GM08714 (cell line): ENCODE results near the gene HOXB1.
A peak's percentile ranks its signal among the peaks of the same experiment; 100 is the strongest.

ENCODE experiments used
- H3K4me3 ChIP-seq: fragments of 200-500 bp; sonication (Bioruptor generic); 2 replicates; pipeline ENCODE4 v1.5.1; 2014; ENCODE audit warnings: mild to moderate bottlenecking, low read length, inconsistent platforms
- ZNF274 ChIP-seq: IDR thresholded peaks from 2 replicates; pipeline ENCODE4 v1.6.1; 2012; ENCODE audit warnings: mild to moderate bottlenecking, low read depth, low read length

Gene HOXB1

GRCh38 chr17:48554412-48555257 lies 23.8 kb upstream of the HOXB1 start:
- no peak overlapping the region for H3K4me3 ChIP-seq
- no peak for TF ChIP-seq ZNF274

- TF ChIP-seq ZNF274, result no peak
Observed at GRCh38 chr17:48553826-48554225, 23.0 kb upstream of the HOXB1 start.

GRCh38 chr17:48553190-48553547 lies 22.4 kb upstream of the HOXB1 start:
- H3K4me3 ChIP-seq, result no peak overlapping the region
- no peak for TF ChIP-seq ZNF274

More at GRCh38 chr17:48553826-48554225, 23.0 kb upstream of the HOXB1 start:
- no peak overlapping the region for H3K4me3 ChIP-seq

GRCh38 chr17:48552466-48553189 lies 21.8 kb upstream of the HOXB1 start:
- TF ChIP-seq ZNF274, result no peak
- H3K4me3 ChIP-seq, result no peak overlapping the region

GRCh38 chr17:48551596-48552465 lies 21.0 kb upstream of the HOXB1 start:
- no peak overlapping the region for H3K4me3 ChIP-seq
- TF ChIP-seq ZNF274, result no peak

GRCh38 chr17:48551214-48551555 lies 20.4 kb upstream of the HOXB1 start:
- H3K4me3 ChIP-seq, result no peak overlapping the region
- no peak for TF ChIP-seq ZNF274

GRCh38 chr17:48550502-48551213 lies 19.8 kb upstream of the HOXB1 start:
- H3K4me3 ChIP-seq, result no peak overlapping the region

GRCh38 chr17:48549914-48550501 lies 19.2 kb upstream of the HOXB1 start:
- no peak for TF ChIP-seq ZNF274
- no peak overlapping the region for H3K4me3 ChIP-seq

More at GRCh38 chr17:48550502-48551213, 19.8 kb upstream of the HOXB1 start:
- TF ChIP-seq ZNF274, result no peak

GRCh38 chr17:48549281-48549630 lies 18.4 kb upstream of the HOXB1 start:
- H3K4me3 ChIP-seq, result no peak overlapping the region

GRCh38 chr17:48548523-48549280 lies 17.9 kb upstream of the HOXB1 start:
- H3K4me3 ChIP-seq, result no peak overlapping the region; the same call in 1 of the 2 replicates
- TF ChIP-seq ZNF274, result no peak

More at GRCh38 chr17:48549281-48549630, 18.4 kb upstream of the HOXB1 start:
- TF ChIP-seq ZNF274, result no peak

- peak overlapping the region; percentile 49 for H3K4me3 ChIP-seq
- no peak for TF ChIP-seq ZNF274
Observed at GRCh38 chr17:48547808-48548522, 17.2 kb upstream of the HOXB1 start.
